HepG2 (cell line): ENCODE results near the gene NEK5. TPM values are rescaled to one million over a fixed set of nuclear protein-coding genes. Genes with fewer than 3 reads are reported as not detected.

Experiments
- AKNA ChIP-seq: sonication (generic); formaldehyde crosslinking; IDR thresholded peaks from 2 replicates; pipeline ENCODE4 v1.4.0; 2020; ENCODE audit warnings: missing genetic modification reagents, borderline replicate concordance
- CSRNP2 ChIP-seq: sonication (generic); formaldehyde crosslinking; conservative IDR thresholded peaks from 2 replicates; pipeline ENCODE4 v1.8.0; 2022; ENCODE audit warnings: low read depth, missing genetic modification reagents
- DZIP1 ChIP-seq: sonication (generic); formaldehyde crosslinking; IDR thresholded peaks from 2 replicates; pipeline ENCODE4 v1.5.0; 2020; ENCODE audit warnings: mild to moderate bottlenecking, missing genetic modification reagents
- E2F2 ChIP-seq: sonication (generic); formaldehyde crosslinking; IDR thresholded peaks from 2 replicates; pipeline ENCODE4 v1.4.0; 2020; ENCODE audit warnings: missing genetic modification reagents, borderline replicate concordance
- FOXA1 ChIP-seq, 2 experiments: fragments of 450-650 bp in 1 of 2; sonication (generic) in 1 of 2; formaldehyde crosslinking in 1 of 2; IDR thresholded peaks; 2 replicates each; pipeline versions ENCODE4 v1.4.0 to v1.6.1; 2016 to 2020; ENCODE audit warnings: missing genetic modification reagents in 1 of 2
- GABPB1 ChIP-seq: IDR thresholded peaks from 2 replicates; pipeline ENCODE4 v1.6.1; 2016; ENCODE audit warnings: mild to moderate bottlenecking, missing genetic modification reagents, moderate library complexity, missing compliant biosample characterization
- GATAD1 ChIP-seq: IDR thresholded peaks from 2 replicates; pipeline ENCODE4 v1.6.1; 2016; ENCODE audit warnings: missing genetic modification reagents, missing compliant biosample characterization
- JARID2 ChIP-seq: sonication (generic); formaldehyde crosslinking; IDR thresholded peaks from 2 replicates; pipeline ENCODE4 v1.8.1; 2023; ENCODE audit warnings: missing genetic modification reagents, inconsistent platforms; ENCODE audit not compliant: insufficient replicate concordance
- KAT7 ChIP-seq: IDR thresholded peaks from 2 replicates; pipeline ENCODE4 v1.6.1; 2018; ENCODE audit warnings: borderline replicate concordance, missing compliant biosample characterization
- RXRA ChIP-seq: sonication (generic); formaldehyde crosslinking; IDR thresholded peaks from 2 replicates; pipeline ENCODE4 v1.5.1; 2020; ENCODE audit warnings: missing genetic modification reagents
- SKIL ChIP-seq: sonication (generic); formaldehyde crosslinking; IDR thresholded peaks from 2 replicates; pipeline ENCODE4 v1.8.0; 2022; ENCODE audit warnings: missing genetic modification reagents, mild to moderate bottlenecking, moderate library complexity, borderline replicate concordance
- SP2 ChIP-seq: sonication (generic); formaldehyde crosslinking; IDR thresholded peaks from 2 replicates; pipeline ENCODE4 v1.5.1; 2020; ENCODE audit warnings: mild to moderate bottlenecking, missing genetic modification reagents
- ZNF180 ChIP-seq: sonication (generic); formaldehyde crosslinking; IDR thresholded peaks from 2 replicates; pipeline ENCODE4 v1.4.0; 2020; ENCODE audit warnings: low read depth, missing genetic modification reagents, borderline replicate concordance
- ZNF549 ChIP-seq: sonication (generic); formaldehyde crosslinking; IDR thresholded peaks from 2 replicates; pipeline ENCODE4 v1.5.0; 2020; ENCODE audit warnings: missing genetic modification reagents
- polyA plus RNA-seq, 8 experiments: library from polyadenylated mRNA; depleted of rRNA in 3 of 8; stranded (reverse) in 7 of 8; unstranded in 1 of 8; fragments of >200 nt; fragmentation: Illumina TruSeq in 4 of 8; extraction: Trizol in 4 of 8; gene quantifications; 2 replicates each; pipeline versions ENCODE4 v1.2.1 to v1.2.3, GENCODE V29; 2011 to 2016; ENCODE audit warnings: low read depth in 4 of 8, missing spikeins in 1 of 8, mixed read lengths in 1 of 8; ENCODE audit not compliant: insufficient read depth in 1 of 8
- total RNA-seq, 5 experiments: library from RNA; depleted of rRNA; stranded (reverse); fragments of >200 nt; fragmentation: Illumina TruSeq; extraction: Trizol; gene quantifications; 2 replicates each; pipeline ENCODE4 v1.2.3, GENCODE V29; 2016; ENCODE audit warnings: low read depth in 1 of 5

The NEK5 gene
- total and polyA plus RNA-seq, 2 of the 13 experiments (the other 11 are each of a cell fraction or from before 2014, with no cell fraction given) = 0.12 to 0.22 TPM

GRCh38 chr13:52159159-52159982 is 30.5 kb upstream of the NEK5 start, which contains the start of gene NEK3 (continued):
- TF ChIP-seq AKNA (CRISPR knock-in tag) (peak; percentile 77; the same call in 1 of the 2 replicates), SP2 (CRISPR knock-in tag) (no peak), KAT7 (peak; percentile 36; the same call in 1 of the 2 replicates), GATAD1 (no peak), DZIP1 (peak; percentile 96), ZNF180 (no peak), GABPB1 (CRISPR knock-in tag) (peak; percentile 84), SKIL (CRISPR knock-in tag) (peak; percentile 59; the same call in 1 of the 2 replicates), CSRNP2 (CRISPR knock-in tag) (0 out of 2 replicates have a peak, but pooled peaks have one; percentile 25), RXRA (CRISPR knock-in tag) (peak; percentile 31; the same call in 1 of the 2 replicates), JARID2 (no peak), E2F2 (CRISPR knock-in tag) (peak; percentile 77; the same call in 1 of the 2 replicates), ZNF549 (no peak), FOXA1 (IDR thresholded peaks at IDR 0.05) (no peak), FOXA1 (CRISPR knock-in tag; IDR thresholded peaks at IDR 0.05) (no peak)
